Ishikawa (cell line): Measurements from ENCODE around the gene EFNA5.

Source experiments
- CEBPB ChIP-seq: IDR thresholded peaks from 2 replicates; pipeline ENCODE4 v1.6.1; 2012
- CREB1 ChIP-seq: IDR thresholded peaks from 2 replicates; pipeline ENCODE4 v1.6.1; 2012; ENCODE audit warnings: low read depth
- EP300 ChIP-seq: IDR thresholded peaks from 2 replicates; pipeline ENCODE4 v1.6.1; 2012; ENCODE audit warnings: borderline replicate concordance
- FOXM1 ChIP-seq: IDR thresholded peaks from 2 replicates; pipeline ENCODE4 v1.6.1; 2012; ENCODE audit warnings: low read depth, borderline replicate concordance
- RAD21 ChIP-seq: IDR thresholded peaks from 2 replicates; pipeline ENCODE4 v1.6.1; 2012; ENCODE audit warnings: low read depth
- YY1 ChIP-seq: IDR thresholded peaks from 2 replicates; pipeline ENCODE4 v1.6.1; 2012; ENCODE audit warnings: low read depth
- ZBTB7A ChIP-seq: IDR thresholded peaks from 2 replicates; pipeline ENCODE4 v1.6.1; 2012; ENCODE audit warnings: low read depth
- TF ChIP-seq, protein P1 (sequence below): IDR thresholded peaks from 2 replicates; pipeline ENCODE4 v1.6.1; 2012; ENCODE audit warnings: low read depth, mild to moderate bottlenecking
- TF ChIP-seq, protein P2 (sequence below): IDR thresholded peaks from 2 replicates; pipeline ENCODE4 v1.6.1; 2012
- TF ChIP-seq, protein P3 (sequence below): IDR thresholded peaks from 2 replicates; pipeline ENCODE4 v1.6.1; 2012

DNA sequence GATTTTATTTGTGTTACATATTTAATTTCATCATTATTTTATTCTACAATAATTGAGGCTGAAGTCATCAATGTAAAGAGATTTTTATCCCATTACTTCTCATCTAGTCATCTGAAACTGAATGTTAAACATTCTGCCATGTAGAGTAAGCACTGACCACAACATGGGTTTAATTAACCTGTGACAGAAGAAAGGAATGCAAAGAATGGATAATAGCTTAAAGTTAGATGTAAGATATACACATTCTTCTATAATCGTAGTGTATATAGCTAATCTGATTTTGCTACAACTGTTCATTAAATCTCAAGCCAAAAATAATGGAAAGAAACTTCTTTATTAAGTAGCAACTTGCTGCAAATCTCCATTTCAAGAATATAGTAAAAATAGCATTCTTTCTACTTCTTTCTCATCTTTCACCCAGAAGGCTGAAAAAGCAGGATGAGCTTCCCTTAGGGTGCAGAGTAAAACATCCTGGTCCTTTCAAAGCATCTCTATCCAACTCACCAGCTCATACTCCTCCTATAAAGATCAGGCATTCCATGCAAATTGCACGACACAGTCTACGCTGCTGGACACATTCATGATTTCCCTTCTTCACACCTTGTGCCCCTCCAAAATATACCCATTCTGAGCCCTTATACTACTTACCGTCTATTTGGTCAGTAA, 115.2 kb downstream of the EFNA5 start:
- TF ChIP-seq YY1 (no peak), EP300 (no peak), ZBTB7A (no peak), RAD21 (no peak), CREB1 (no peak), CEBPB (no peak), FOXM1 (no peak)
- TF ChIP-seq, protein P1, sequence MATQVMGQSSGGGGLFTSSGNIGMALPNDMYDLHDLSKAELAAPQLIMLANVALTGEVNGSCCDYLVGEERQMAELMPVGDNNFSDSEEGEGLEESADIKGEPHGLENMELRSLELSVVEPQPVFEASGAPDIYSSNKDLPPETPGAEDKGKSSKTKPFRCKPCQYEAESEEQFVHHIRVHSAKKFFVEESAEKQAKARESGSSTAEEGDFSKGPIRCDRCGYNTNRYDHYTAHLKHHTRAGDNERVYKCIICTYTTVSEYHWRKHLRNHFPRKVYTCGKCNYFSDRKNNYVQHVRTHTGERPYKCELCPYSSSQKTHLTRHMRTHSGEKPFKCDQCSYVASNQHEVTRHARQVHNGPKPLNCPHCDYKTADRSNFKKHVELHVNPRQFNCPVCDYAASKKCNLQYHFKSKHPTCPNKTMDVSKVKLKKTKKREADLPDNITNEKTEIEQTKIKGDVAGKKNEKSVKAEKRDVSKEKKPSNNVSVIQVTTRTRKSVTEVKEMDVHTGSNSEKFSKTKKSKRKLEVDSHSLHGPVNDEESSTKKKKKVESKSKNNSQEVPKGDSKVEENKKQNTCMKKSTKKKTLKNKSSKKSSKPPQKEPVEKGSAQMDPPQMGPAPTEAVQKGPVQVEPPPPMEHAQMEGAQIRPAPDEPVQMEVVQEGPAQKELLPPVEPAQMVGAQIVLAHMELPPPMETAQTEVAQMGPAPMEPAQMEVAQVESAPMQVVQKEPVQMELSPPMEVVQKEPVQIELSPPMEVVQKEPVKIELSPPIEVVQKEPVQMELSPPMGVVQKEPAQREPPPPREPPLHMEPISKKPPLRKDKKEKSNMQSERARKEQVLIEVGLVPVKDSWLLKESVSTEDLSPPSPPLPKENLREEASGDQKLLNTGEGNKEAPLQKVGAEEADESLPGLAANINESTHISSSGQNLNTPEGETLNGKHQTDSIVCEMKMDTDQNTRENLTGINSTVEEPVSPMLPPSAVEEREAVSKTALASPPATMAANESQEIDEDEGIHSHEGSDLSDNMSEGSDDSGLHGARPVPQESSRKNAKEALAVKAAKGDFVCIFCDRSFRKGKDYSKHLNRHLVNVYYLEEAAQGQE: no peak
- TF ChIP-seq, protein P2, sequence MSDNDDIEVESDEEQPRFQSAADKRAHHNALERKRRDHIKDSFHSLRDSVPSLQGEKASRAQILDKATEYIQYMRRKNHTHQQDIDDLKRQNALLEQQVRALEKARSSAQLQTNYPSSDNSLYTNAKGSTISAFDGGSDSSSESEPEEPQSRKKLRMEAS: no peak
- TF ChIP-seq, protein P3, sequence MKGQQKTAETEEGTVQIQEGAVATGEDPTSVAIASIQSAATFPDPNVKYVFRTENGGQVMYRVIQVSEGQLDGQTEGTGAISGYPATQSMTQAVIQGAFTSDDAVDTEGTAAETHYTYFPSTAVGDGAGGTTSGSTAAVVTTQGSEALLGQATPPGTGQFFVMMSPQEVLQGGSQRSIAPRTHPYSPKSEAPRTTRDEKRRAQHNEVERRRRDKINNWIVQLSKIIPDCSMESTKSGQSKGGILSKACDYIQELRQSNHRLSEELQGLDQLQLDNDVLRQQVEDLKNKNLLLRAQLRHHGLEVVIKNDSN: no peak
